Esophagus squamous epithelium (tissue), 4 donors: ENCODE data around the gene PLXDC1.

Source experiments
- POLR2A ChIP-seq, 4 donors: fragments of 450-650 bp; IDR thresholded peaks; one replicate each; pipeline ENCODE4 v1.6.1; 2017; ENCODE audit warnings: antibody characterized with exemption in 4 of 4, mild to moderate bottlenecking in 4 of 4, moderate library complexity in 3 of 4
- TF ChIP-seq, protein P1 (sequence below), 6 experiments: fragments of 450-650 bp in 4 of 6; fragments of 200-600 bp in 2 of 6; sonication (generic) in 2 of 6; IDR thresholded peaks; one replicate each; pipeline ENCODE4 v1.5.1; 2016 to 2019; ENCODE audit warnings: antibody characterized with exemption in 6 of 6, mild to moderate bottlenecking in 4 of 6, moderate library complexity in 4 of 6

GRCh38 chr17:39090400-39090799 is 61.0 kb downstream of the PLXDC1 start:
- TF ChIP-seq POLR2A (IDR thresholded peaks at IDR 0.05) = no peak
- TF ChIP-seq, protein P1, sequence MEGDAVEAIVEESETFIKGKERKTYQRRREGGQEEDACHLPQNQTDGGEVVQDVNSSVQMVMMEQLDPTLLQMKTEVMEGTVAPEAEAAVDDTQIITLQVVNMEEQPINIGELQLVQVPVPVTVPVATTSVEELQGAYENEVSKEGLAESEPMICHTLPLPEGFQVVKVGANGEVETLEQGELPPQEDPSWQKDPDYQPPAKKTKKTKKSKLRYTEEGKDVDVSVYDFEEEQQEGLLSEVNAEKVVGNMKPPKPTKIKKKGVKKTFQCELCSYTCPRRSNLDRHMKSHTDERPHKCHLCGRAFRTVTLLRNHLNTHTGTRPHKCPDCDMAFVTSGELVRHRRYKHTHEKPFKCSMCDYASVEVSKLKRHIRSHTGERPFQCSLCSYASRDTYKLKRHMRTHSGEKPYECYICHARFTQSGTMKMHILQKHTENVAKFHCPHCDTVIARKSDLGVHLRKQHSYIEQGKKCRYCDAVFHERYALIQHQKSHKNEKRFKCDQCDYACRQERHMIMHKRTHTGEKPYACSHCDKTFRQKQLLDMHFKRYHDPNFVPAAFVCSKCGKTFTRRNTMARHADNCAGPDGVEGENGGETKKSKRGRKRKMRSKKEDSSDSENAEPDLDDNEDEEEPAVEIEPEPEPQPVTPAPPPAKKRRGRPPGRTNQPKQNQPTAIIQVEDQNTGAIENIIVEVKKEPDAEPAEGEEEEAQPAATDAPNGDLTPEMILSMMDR (IDR thresholded peaks at IDR 0.05) = no peak
